Subcutaneous abdominal adipose tissue (tissue), 5 donors: ENCODE measurements around the gene ANP32B.
"Not testable (repeated sequence)": the region's sequence is repeated elsewhere in the genome, so short reads cannot be mapped to it uniquely, and the experiment has no call there.

Experiments
- H3K27ac ChIP-seq: one replicate; pipeline ENCODE4 v1.7.0; 2013; ENCODE audit warnings: low read depth, mild to moderate bottlenecking, inconsistent platforms, low read length, moderate library complexity
- H3K27me3 ChIP-seq, 5 donors: one replicate each; pipeline ENCODE4 v1.7.0; 2013; ENCODE audit warnings: low read length in 5 of 5, inconsistent platforms in 1 of 5; ENCODE audit not compliant: control insufficient read depth in 5 of 5, insufficient read depth in 4 of 5
- H3K36me3 ChIP-seq, 5 donors: one replicate each; pipeline ENCODE4 v1.7.0; 2013; ENCODE audit warnings: low read length in 5 of 5; ENCODE audit not compliant: control insufficient read depth in 5 of 5, insufficient read depth in 5 of 5
- H3K4me1 ChIP-seq, 5 donors: one replicate each; pipeline ENCODE4 v1.7.0; 2013; ENCODE audit warnings: low read length in 5 of 5, mild to moderate bottlenecking in 3 of 5, moderate library complexity in 1 of 5; ENCODE audit not compliant: control insufficient read depth in 5 of 5, insufficient read depth in 5 of 5
- H3K4me3 ChIP-seq, 5 donors: one replicate each; pipeline ENCODE4 v1.7.0; 2013; ENCODE audit warnings: low read length in 5 of 5, low read depth in 1 of 5
- H3K9ac ChIP-seq, 5 donors: one replicate each; pipeline ENCODE4 v1.7.0; 2013; ENCODE audit warnings: low read length in 5 of 5, mild to moderate bottlenecking in 4 of 5, moderate library complexity in 3 of 5
- H3K9me3 ChIP-seq, 5 donors: one replicate each; pipeline ENCODE4 v1.7.0; 2013; ENCODE audit warnings: low read length in 5 of 5; ENCODE audit not compliant: control insufficient read depth in 5 of 5
- donor health status: healthy.
- donor health status: healthy.
- donor health status: healthy.
- donor health status: healthy.
- donor health status: healthy.

Gene ANP32B

DNA sequence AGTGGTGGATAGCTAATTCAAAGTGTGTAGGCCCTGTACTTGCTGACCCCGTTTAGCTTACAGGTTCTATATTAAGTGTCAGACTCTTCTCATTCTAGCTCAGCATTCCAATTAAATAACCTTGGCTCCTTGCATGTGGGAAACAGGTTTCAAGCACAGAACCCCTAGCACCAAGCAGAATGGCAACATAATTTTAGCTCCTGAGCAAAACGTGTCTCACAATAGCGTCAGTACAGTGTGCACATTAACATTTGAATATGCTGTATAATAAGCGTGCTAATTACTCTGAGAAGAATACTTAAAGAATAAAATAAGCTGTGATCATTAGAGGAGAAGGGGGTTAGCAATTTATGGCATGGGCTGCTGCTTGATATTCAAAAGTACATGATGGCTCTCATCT lies 21.0 kb upstream of the ANP32B start:
- no peak overlapping the region for H3K27ac ChIP-seq
- no peaks in the 10 kb centered on the region for H3K36me3 ChIP-seq
- no peaks in the 10 kb centered on the region for H3K4me1 ChIP-seq
- H3K9ac ChIP-seq, result no peak overlapping the region
- H3K27me3 ChIP-seq, result no peaks in the 10 kb centered on the region
- no peak overlapping the region for H3K4me3 ChIP-seq
- H3K9me3 ChIP-seq, result no peaks in the 10 kb centered on the region

DNA sequence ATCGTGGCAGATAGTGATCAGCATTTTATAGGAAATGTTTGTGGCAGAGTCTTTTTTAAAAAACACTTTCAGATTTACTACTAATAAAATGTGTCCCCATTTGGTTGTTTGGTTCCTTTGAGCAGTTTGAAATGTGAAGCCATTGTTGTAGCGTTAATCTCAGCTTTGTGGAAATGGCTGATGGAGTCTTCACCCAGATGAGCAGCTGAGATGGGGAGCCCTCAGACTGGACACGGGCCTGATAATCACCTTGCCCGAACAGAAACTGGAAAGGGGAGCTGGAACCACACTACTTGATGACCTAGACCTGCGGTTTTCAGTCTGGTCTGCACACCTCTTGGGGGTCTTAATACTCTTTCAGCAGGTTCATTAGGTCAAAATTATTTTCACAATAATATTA lies 20.6 kb upstream of the ANP32B start:
- H3K9me3 ChIP-seq, result no peaks in the 10 kb centered on the region
- no peaks in the 10 kb centered on the region for H3K4me1 ChIP-seq
- no peak overlapping the region for H3K9ac ChIP-seq
- H3K27me3 ChIP-seq, result no peaks in the 10 kb centered on the region
- H3K4me3 ChIP-seq, result no peak overlapping the region
- no peaks in the 10 kb centered on the region for H3K36me3 ChIP-seq
- no peak overlapping the region for H3K27ac ChIP-seq

DNA sequence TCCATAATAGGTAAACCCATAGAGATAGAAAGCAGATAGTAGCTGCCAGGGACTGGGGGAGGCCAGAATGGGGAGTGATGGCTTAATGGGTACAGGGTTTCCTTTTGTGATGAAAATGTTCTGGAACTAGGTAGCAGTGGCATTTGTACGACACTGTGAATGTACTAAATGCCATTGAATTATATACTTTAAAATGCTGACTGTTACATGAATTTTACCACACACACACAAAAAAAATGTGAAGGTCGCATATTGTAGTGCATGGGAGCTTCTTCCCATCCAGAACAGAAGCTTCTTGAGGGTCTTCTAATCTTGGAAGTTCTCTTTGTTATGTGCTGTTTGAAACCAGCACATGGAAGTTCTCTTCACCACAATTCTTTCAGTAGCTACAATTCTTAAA lies 19.9 kb upstream of the ANP32B start:
- no peaks in the 10 kb centered on the region for H3K9me3 ChIP-seq
- H3K4me3 ChIP-seq, result no peak overlapping the region
- H3K27me3 ChIP-seq, result no peaks in the 10 kb centered on the region
- H3K4me1 ChIP-seq, result no peaks in the 10 kb centered on the region
- no peak overlapping the region for H3K9ac ChIP-seq
- no peak overlapping the region for H3K27ac ChIP-seq
- no peaks in the 10 kb centered on the region for H3K36me3 ChIP-seq

DNA sequence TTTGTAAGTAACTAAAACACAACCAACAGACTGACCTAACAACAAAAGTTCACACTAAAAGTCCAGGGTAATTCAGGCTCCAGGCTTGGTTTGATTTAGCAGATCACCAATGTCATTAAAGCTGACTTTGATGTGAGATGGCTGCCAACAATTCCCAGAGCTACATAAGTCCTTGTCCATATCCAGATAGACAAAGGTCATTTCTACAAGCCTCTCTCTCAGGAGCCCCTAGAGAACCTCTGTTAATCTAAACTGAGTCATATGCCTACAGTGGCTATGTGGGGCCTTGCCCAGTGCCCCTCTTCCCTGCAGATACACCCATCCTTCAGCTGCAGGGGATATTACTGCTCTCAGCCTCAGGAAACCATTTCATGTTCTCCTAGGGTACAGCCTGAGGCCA lies 18.2 kb upstream of the ANP32B start:
- Histone ChIP-seq H3K9me3 (no peaks in the 10 kb centered on the region), H3K9ac (no peak overlapping the region), H3K4me1 (no peaks in the 10 kb centered on the region), H3K27ac (no peak overlapping the region), H3K4me3 (no peak overlapping the region), H3K27me3 (no peaks in the 10 kb centered on the region), H3K36me3 (no peaks in the 10 kb centered on the region)

DNA sequence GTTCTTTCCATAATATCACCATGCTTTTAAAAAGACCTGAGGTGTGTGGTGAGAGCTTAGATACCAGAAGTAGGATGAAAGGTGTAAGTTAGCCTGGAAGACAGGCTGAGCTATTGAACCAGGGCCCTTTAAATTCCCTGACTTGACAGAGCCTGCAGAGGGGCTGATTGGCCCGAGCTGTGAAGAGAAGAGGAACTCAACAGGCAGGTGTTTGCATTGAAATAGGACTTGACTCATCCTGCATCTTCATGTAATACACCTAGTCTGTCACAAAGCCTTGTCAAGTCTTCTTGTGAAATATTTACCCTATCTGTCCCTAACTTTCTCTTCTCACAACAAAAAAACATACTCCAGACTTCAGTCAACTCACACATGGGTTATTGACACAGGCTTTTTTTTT lies 16.6 kb upstream of the ANP32B start:
- H3K27me3 ChIP-seq, result no peaks in the 10 kb centered on the region
- no peaks in the 10 kb centered on the region for H3K4me1 ChIP-seq
- H3K9ac ChIP-seq, result no peak overlapping the region
- H3K4me3 ChIP-seq, result no peak overlapping the region
- H3K9me3 ChIP-seq, result no peaks in the 10 kb centered on the region
- no peak overlapping the region for H3K27ac ChIP-seq
- H3K36me3 ChIP-seq, result no peaks in the 10 kb centered on the region

DNA sequence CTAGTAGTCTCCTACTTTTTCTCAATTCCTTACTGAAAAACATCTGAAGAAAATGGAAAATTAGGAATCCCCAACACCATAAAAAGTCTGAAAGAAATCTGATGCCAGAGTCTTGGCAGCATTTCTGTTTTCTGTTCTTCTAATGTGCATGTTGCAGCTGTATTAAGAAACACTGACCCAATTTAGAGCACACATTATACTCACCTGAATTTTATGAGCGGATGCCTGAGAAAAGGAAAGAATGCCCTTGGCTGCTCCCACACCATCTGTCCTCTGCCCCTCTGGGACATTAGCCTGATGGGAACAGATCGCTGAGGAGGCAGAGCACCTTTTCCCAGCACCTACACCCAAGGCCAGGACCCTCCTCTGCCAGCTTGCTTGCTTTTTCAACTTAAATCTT lies 14.1 kb upstream of the ANP32B start:
- Histone ChIP-seq H3K9ac (no peak overlapping the region), H3K4me3 (no peak overlapping the region), H3K4me1 (no peaks in the 10 kb centered on the region), H3K9me3 (no peaks in the 10 kb centered on the region), H3K27ac (no peak overlapping the region), H3K27me3 (no peaks in the 10 kb centered on the region), H3K36me3 (no peaks in the 10 kb centered on the region)

DNA sequence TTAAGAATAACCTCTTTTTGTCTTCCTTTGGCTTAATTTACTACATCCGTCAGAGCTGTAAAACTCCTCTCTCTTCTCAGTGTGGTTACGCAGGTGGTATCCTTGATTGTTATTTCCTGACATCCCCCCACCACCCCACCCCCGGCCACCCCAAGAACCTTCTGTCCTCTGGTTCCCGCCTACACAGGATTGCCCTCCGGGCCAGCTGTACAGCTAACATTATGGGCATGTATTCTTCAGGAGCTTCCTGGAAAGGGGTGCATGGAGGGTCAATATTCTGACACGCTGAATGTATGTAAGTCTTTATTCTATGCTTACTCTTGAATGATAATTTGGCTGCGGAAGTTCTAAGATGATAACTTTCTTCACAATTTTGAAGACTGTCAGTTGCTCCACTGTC lies 13.0 kb upstream of the ANP32B start:
- H3K36me3 ChIP-seq, result no peaks in the 10 kb centered on the region
- no peak overlapping the region for H3K9ac ChIP-seq
- no peaks in the 10 kb centered on the region for H3K4me1 ChIP-seq
- no peaks in the 10 kb centered on the region for H3K27me3 ChIP-seq
- H3K9me3 ChIP-seq, result no peaks in the 10 kb centered on the region
- H3K4me3 ChIP-seq, result no peak overlapping the region
- H3K27ac ChIP-seq, result no peak overlapping the region

DNA sequence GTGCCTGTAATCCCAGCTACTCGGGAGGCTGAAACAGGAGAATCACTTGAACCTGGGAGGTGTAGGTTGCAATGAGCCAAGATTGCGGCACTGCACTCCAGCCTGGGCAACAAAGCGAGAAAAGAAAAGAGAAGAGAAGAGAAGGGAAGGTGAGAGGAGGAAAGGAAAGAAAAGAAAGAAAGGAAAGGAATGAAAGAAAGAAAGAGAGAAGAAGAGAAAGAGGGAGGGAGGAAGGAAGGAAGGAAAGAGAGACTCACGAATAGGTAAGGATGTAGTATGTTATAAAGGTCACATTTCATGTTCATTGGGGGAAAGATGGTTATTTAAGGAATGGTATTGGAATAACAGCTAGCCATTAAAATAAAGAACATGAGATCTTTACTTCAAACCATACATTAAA lies 10.4 kb upstream of the ANP32B start:
- H3K4me3 ChIP-seq, result no peak overlapping the region
- no peak overlapping the region for H3K27ac ChIP-seq
- no peaks in the 10 kb centered on the region for H3K4me1 ChIP-seq
- no peak overlapping the region for H3K9ac ChIP-seq
- no peaks in the 10 kb centered on the region for H3K27me3 ChIP-seq
- H3K9me3 ChIP-seq, result no peaks in the 10 kb centered on the region
- no peaks in the 10 kb centered on the region for H3K36me3 ChIP-seq

DNA sequence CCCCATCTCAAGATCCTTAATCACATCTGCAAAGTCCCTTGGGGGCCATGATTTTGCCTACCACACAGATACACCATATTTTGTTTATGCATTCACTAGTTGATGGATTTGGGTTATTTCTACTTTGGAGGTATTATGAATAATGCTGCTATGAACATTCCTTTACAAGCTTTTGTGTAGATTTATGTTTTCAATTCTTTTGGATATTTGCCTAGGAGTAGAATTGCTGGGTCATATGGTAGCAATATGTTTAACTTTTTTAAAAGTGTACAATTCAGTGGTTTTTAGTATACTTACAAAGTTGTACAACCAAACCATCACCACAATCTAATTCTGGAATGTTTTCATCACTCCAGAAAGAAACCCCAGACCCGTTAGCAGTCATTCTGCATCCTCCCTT lies 7.8 kb upstream of the ANP32B start:
- H3K27me3 ChIP-seq, result no peaks in the 10 kb centered on the region
- H3K4me3 ChIP-seq, result no peak overlapping the region
- no peaks in the 10 kb centered on the region for H3K9me3 ChIP-seq
- peaks cover 0 to 3% (median 0%) of the 10 kb centered on the region in 5 donors for H3K4me1 ChIP-seq
- no peak overlapping the region for H3K9ac ChIP-seq
- H3K36me3 ChIP-seq, result no peaks in the 10 kb centered on the region
- H3K27ac ChIP-seq, result no peak overlapping the region

DNA sequence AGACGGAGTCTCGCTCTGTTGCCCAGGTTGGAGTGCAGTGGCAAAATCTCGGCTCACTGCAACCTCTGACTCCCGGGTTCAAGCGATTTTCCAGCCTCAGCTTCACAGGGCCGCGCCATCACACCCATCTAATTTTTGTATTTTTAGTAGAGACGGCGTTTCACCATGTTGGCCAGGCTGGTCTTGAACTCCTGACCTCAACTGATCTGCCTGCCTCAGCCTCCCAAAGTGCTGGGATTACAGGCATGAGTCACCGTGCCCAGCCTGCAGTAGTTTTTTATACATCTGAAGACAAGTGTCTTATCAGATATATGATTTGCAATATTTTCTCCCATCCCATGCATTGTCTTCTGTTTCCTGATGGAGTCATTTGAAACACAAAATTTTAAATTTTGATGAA lies 6.5 kb upstream of the ANP32B start:
- H3K9ac ChIP-seq, H3K36me3 ChIP-seq, H3K27me3 ChIP-seq, H3K27ac ChIP-seq, H3K9me3 ChIP-seq, H3K4me3 ChIP-seq: not testable (repeated sequence)
- peaks cover 4 to 15% (median 9%) of the 10 kb centered on the region in 5 donors for H3K4me1 ChIP-seq
